ENCODE results near the gene ATP1A1.

The ATP1A1 gene

GRCh38 chr1:116392717-116393404, 19.8 kb downstream of the ATP1A1 start:
- no peak for DNase-seq

- no peak for DNase-seq
These were observed 20.7 kb downstream of the ATP1A1 start for GRCh38 chr1:116393792-116394191.

- no peak for DNase-seq
These were observed 21.2 kb downstream of the ATP1A1 start for GRCh38 chr1:116394270-116394669.

- DNase-seq = no peak
These were observed 23.7 kb downstream of the ATP1A1 start for GRCh38 chr1:116396769-116397168.

GRCh38 chr1:116397728-116398127, 24.7 kb downstream of the ATP1A1 start:
- no peak for DNase-seq

GRCh38 chr1:116400780-116401179, 27.7 kb downstream of the ATP1A1 start:
- no peak for DNase-seq

GRCh38 chr1:116401646-116402176, 28.7 kb downstream of the ATP1A1 start:
- DNase-seq = no peak

- DNase-seq = no peak
These were observed 29.3 kb downstream of the ATP1A1 start for GRCh38 chr1:116402333-116402732.

GRCh38 chr1:116403496-116404136, 30.6 kb downstream of the ATP1A1 start:
- DNase-seq = no peak

GRCh38 chr1:116404699-116405098, 31.7 kb downstream of the ATP1A1 start:
- DNase-seq = no peak

- DNase-seq = no peak
These were observed 32.4 kb downstream of the ATP1A1 start for GRCh38 chr1:116405241-116406135.

- no peak for DNase-seq
These were observed 34.0 kb downstream of the ATP1A1 start for GRCh38 chr1:116407033-116407432.

GRCh38 chr1:116408193-116408592, 35.1 kb downstream of the ATP1A1 start:
- no peak for DNase-seq

GRCh38 chr1:116408803-116409720, 36.0 kb downstream of the ATP1A1 start:
- DNase-seq = no peak

- DNase-seq = no peak
These were observed 36.7 kb downstream of the ATP1A1 start for GRCh38 chr1:116409751-116410191.

GRCh38 chr1:116411784-116412479, 38.9 kb downstream of the ATP1A1 start:
- no peak for DNase-seq

- DNase-seq = no peak
These were observed 39.4 kb downstream of the ATP1A1 start for GRCh38 chr1:116412480-116412798.

GRCh38 chr1:116412898-116413297, 39.9 kb downstream of the ATP1A1 start:
- DNase-seq = no peak

GRCh38 chr1:116413414-116413813, 40.4 kb downstream of the ATP1A1 start:
- no peak for DNase-seq

- DNase-seq = no peak
These were observed 41.3 kb downstream of the ATP1A1 start for GRCh38 chr1:116414364-116414763.

GRCh38 chr1:116415200-116415698, 42.2 kb downstream of the ATP1A1 start:
- DNase-seq = no peak

All from T-helper 9 cell (primary cell).